ENCODE measurements around the gene MSMP.
A peak's percentile ranks its signal among the peaks of the same experiment; 100 is the strongest.

Gene MSMP

DNA sequence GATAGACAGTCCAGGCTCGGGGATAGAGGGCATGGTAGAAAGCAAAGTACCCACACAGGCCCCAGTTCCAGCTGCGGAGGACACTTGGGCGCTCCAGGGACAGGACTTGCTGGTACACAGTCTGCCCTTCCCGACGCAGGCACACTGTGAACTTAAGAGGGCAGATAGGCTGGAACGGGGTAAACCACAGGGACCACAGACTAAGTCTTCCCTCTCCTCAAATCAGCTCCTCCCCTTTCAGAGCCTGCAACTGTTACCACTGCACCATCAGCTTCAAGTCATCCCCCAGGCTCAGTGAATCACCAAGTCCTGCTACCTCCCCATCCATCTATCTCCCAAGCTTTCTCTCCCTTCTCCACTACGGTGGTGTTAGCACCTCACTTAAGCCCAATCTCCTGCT is 12.3 kb downstream of the MSMP start:
- DNase-seq: no peak

- no peak for DNase-seq
These were observed 13.8 kb downstream of the MSMP start for GRCh38 chr9:35740243-35740642.

DNA sequence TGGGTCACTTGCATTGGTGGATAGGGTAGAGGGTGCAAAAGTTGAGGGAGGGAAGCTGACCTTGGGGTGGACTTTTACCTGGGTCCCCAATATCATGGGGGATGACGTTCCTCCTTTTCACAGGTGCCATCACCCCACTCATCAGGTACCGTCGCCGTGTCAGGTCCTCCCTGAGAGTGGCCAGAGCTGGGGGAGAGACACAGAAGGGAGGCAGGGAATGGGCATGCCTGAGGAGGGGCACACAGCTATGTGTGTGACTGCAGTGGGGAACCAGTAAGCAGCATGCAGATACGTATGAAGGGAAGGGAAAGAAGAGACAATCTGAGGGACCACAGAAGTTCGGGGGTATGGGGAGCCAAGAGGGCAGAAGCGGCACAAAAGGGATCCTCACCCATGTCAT is 15.2 kb downstream of the MSMP start:
- DNase-seq: no peak

DNA sequence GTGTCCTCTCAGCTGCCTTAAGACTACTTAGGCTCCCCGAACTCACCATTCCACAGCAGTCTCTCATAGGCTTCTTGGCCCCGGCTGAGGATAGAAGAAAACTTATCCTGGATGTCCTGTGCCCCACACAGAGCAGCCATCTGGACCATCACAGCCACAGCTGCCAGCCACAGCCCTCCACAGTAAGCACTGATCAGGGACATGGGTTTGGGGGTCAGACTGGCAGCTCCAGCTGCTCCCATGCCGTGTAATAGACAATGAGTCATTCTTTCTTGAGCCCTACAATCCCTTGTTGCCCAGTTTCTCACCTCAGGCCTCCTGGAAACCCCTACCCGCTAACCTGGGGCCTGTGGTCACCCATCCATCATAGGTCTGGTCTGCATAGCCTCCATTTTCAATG is 15.9 kb downstream of the MSMP start:
- no peak for DNase-seq

GRCh38 chr9:35737143-35737542 is 16.9 kb downstream of the MSMP start:
- no peak for DNase-seq

GRCh38 chr9:35736201-35736633 is 17.9 kb downstream of the MSMP start:
- peak; percentile 71 for DNase-seq

- no peak for DNase-seq
These were observed 20.0 kb downstream of the MSMP start for GRCh38 chr9:35734096-35734495.

DNA sequence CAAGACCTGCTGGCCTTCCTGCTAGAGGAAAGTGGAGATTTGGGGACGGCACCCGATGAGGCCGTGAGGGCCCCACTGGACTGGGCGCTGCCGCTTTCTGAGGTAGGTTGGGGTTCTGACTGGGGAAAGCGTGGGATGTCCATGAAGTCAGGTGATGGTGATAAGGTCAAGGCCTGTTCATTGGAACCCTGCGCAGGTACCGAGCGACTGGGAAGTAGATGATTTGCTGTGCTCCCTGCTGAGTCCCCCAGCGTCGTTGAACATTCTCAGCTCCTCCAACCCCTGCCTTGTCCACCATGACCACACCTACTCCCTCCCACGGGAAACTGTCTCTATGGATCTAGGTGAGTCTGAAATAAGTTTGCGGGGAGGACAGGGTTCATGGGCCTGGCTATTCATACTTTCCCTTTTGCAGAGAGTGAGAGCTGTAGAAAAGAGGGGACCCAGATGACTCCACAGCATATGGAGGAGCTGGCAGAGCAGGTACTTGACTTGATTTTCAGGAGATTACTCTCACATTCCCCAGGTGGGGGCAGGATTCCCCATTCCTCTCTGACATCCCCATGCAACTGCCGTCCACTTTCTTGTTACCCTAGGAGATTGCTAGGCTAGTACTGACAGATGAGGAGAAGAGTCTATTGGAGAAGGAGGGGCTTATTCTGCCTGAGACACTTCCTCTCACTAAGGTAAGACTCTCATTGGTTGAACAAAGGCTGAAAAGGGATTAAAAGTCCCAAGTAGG is 21.1 kb downstream of the MSMP start:
- no peak for DNase-seq

DNA sequence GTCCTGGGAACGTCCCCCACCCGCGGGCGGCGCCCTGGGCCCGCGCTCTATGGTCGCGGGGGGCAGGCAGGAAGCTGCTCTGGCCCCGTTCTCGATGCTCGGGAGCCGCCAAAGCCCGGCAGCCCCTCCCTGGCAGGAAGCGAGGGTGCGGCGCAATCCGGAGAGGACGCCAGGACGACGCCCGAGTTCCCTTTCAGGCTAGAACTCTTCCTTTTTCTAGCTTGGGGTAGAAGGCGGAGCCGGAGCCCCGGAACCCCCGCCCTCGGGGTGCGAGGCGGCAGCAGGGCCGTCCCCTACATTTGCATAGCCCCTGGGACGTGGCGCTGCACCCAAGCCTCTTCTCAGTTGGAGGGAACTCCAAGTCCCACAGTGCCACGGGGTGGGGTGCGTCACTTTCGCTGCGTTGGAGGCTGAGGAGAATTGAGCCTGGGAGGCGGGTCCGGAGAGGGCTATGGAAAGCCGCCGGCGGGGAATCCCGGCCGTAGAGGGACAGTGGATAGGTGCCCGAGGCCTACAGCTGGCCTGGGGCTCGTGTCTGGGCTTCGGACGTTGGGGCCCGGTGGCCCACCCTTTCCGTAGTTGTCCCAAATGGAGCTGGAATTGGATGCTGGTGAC is 21.8 kb downstream of the MSMP start, which contains the start of the genes CREB3 and TLN1:
CREB3 (plus strand) TSS at position 482 of the 615 bp plus-strand sequence; CDS start at position 589, 107 bp downstream.
TLN1 (minus strand) TSS at position 11 of the 615 bp plus-strand sequence. CDS start 6,501 bp downstream, outside the sequence.
- DNase-seq: peak; percentile 98

DNA sequence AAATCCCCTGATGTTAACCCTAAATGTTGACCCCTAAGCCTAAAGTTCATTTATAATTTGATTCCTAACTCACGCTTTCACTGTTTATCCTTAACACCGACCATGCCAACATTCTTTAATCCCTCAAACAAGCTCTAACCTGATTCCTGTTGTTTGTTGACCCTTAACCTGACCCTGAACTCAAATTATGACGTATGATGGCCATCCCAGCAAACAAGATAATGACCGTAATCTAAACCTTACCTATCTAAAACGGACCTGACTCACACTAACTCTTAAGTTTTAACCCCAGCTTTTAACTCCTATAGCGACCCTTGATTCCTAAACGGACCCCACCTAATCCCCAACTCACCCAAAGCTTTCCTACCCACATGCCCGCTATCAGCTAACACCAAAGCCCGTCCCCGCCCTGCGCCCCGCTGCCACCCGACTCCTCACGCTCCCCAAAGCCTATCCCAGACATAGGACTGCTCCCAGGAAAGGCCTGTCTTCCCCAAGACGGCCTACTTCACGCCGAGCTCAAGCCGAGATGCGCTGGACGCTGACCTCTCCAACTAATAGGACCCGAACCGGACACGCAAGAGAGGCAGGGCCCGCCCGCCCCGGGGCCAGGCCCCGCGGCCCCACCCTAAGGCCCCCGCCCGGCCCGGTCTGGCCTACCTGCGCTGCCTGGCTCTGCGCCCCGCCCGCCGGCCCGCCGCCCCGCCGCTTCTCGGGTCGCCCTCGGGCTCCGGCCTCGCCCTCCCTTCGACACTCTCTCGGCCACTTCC is 22.5 kb downstream of the MSMP start:
- DNase-seq: no peak

DNA sequence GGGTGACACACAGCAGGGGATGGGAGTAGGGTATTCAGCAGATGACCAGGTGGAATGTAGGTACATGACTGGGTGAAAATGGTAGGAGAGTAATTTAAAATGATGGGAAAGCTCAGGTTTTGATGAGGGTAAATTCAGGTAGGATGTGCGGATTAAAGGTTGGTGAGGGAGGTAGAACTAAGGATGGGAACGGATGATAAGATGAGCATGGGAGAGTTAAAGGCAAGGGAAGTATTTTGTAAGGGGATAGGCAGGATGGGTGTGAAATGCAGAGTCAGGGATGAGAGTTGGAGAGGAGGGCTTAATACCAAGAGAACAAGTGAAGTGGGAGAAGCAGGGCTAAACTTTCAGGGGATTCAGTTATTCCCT is 23.6 kb downstream of the MSMP start:
- no peak for DNase-seq

GRCh38 chr9:35729700-35730485 is 24.2 kb downstream of the MSMP start:
- DNase-seq: peak; percentile 32

- no peak for DNase-seq
These were observed 25.0 kb downstream of the MSMP start for GRCh38 chr9:35729101-35729500.

- DNase-seq: peak; percentile 51
These were observed 25.8 kb downstream of the MSMP start for GRCh38 chr9:35728041-35728971.

DNA sequence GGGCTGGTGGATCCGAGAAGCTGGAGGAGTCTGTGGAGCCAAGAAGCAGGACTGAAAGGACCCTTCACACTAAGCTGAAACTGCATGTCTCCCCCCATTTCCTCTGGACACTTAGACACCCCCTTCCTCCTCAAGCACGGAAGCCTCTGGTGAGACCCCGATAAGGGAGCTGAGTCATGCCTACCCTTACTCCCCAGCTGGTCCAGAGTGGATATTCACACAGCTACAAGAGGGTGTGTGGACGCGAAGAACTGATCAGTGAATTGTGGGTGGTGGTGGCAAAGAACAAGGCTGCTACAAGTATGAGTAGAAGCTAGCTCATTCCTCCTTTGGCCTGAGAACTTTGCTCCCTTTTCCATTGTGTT is 26.4 kb downstream of the MSMP start:
- no peak for DNase-seq

- peak; percentile 52 for DNase-seq
These were observed 27.1 kb downstream of the MSMP start for GRCh38 chr9:35726931-35727330.

DNA sequence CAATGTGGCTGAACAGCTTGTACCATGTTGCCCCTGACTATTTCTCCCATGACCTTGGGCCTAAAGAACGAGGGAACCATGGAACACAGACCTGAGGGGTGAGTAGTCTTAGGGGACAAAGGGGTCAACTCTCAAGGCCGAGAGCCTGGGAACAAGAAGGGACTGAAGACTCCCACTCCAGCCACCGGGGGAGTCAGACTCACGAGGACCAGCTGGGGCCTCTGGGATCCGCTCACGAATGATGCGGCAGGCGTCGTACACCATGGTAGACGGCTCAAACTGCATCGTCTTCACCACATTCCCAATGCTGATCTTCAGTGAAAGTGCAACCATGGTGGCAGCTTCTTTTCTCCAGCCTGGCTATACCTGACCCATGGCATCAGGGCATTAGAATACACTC is 28.7 kb downstream of the MSMP start:
- DNase-seq: no peak

DNA sequence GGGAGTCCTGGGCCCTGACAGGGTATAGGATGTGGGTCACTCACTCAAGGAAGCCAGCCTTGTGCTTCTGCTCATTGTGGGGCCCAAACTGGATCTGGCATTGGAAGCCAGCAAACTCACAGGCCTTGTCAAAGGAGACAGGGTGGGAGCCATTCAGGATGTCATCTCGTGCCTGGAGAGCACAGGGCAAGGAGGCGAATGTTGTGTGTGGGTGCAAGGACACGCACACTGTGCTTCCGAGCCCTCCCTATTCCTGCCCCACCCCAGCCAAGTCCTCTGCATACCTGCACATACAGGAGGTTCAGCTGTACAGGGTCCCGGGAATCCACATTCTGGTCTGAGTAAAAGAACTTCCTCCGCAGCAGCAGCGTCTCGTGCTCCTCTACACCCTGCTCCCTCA is 30.2 kb downstream of the MSMP start:
- DNase-seq: no peak

DNA sequence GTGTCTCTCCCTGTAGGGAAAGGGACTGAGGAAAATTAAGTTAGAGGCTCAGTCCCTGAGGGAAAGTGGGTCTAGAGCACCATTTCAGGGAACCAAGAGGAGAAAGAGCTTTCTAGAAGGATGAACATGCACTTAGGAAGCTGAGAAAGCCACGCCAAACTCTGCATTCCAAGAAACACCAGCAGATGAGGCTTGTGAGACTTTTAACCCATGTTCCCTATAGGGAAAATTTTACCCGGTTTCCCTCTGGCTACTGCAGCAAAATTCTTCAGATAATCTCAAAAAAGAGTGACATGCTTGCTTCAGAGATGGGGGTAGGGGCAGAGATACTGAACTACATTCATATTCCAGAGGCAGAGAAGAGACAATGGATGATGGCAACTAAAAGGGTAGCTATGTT is 30.6 kb downstream of the MSMP start:
- DNase-seq: no peak

DNA sequence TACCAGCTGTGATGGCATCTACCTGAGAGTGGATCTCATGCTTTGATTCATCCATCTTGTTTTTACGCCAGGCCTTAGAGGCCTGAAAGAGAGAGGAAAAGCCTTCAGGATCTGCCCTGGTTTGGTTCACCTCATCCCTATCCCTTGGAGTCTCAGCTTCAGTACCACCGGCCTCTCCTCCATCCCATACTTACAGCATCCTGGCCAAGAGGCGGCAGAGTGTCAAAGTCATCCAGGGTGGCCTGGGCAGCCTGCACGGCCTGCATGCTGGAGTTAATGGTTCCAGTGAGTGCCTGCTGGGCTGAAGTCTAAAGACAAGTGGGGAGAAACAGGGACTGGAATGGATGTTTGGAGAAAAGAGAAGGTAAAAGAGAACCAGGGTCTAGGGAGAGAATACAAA is 34.5 kb downstream of the MSMP start:
- DNase-seq: no peak

DNA sequence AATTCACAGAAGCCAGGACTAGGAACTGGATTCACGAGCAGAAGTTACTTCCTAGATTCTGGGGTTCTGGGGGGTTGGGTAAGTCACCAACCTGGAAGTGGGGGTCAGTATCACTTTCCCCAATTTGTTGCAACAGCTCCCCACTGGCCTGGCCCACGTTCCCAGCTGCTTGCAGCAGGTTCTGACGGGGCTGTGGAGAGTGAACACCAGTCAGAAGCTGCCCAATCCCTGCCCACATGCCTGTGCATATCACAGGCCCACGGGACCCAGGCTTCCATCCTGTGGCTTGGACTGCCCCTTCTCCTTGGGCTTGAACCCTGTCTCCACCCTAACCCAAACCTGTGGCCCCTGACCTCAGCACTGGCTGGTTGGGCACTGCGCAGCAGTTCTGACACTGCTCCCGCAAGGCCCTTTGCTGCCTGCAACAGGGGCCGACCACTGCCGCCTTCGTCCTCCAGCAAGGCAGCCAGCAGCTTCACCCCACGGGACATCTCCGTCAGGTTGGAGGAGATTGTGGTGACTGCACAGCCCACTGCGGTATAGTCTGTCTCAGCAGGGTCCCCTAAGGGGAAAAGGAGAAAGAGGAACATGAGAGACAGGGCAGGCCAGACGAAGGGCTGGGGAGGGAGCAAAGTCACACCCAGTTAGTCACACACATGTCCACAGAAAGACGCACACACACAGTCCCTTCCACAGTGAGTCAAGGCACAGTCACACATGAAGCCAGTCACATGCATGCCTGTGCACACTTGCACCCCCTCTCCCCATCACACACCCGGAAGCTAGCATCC is 35.2 kb downstream of the MSMP start:
- no peak for DNase-seq

Data from CD4-positive, alpha-beta T cell treated with Interleukin-6 for 4 hours (primary cell).